Panc1 (cell line): Measurements from ENCODE around the gene HECA. TPM values are rescaled to one million over a fixed set of nuclear protein-coding genes. Genes with fewer than 3 reads are reported as not detected.

Experiments used
- ATAC-seq: fragments of 200-7000 bp; cut with Tn5 transposase; 2 replicates; pipeline ENCODE4 v1.9.1; 2020; ENCODE audit warnings: mild to moderate bottlenecking, moderate library complexity
- BruUV-seq: library from RNA; stranded (reverse); fragments of 400-500 nt; replicated peaks from 2 replicates; lab custom pipeline; 2021; lab: Mats Ljungman, UMichigan
- CTCF ChIA-PET: fragments of 300-600 bp; sonication (Branson Sonifier 250); formaldehyde crosslinking; loops from one replicate; lab custom pipeline; 2022; ENCODE audit warnings: antibody characterized with exemption; lab: Charles Lee
- POLR2A ChIA-PET: fragments of 300-600 bp; sonication (Branson Sonifier 250); formaldehyde crosslinking; loops from one replicate; lab custom pipeline; 2022; ENCODE audit warnings: antibody characterized with exemption; lab: Charles Lee
- DNase-seq: peaks from one replicate; pipeline ENCODE4 v3.0.0-alpha.2; 2010; ENCODE audit warnings: low read depth, low spot score
- H3K27ac ChIP-seq: 2 replicates; pipeline ENCODE4 v1.5.1; 2011; ENCODE audit warnings: mild to moderate bottlenecking, low read length, inconsistent platforms
- H3K27me3 ChIP-seq: fragments of 200-500 bp; sonication (Bioruptor generic); 2 replicates; pipeline ENCODE4 v1.6.0; 2014; ENCODE audit warnings: low read length, inconsistent platforms; ENCODE audit not compliant: control insufficient read depth, insufficient read depth
- H3K36me3 ChIP-seq: fragments of 200-500 bp; sonication (Bioruptor generic); 2 replicates; pipeline ENCODE4 v1.5.1; 2014; ENCODE audit warnings: inconsistent platforms, mild to moderate bottlenecking, low read length, moderate library complexity; ENCODE audit not compliant: control insufficient read depth, insufficient read depth
- H3K4me1 ChIP-seq: 2 replicates; pipeline ENCODE4 v1.5.1; 2011; ENCODE audit warnings: inconsistent platforms, mild to moderate bottlenecking, low read length, moderate library complexity; ENCODE audit not compliant: control insufficient read depth, insufficient read depth
- H3K4me3 ChIP-seq, 2 experiments: 2 replicates each; pipeline ENCODE4 v1.5.1; 2011 to 2012; ENCODE audit warnings: low read depth in 2 of 2, low read length in 2 of 2, mild to moderate bottlenecking in 2 of 2, inconsistent platforms in 1 of 2, moderate library complexity in 1 of 2
- H3K9me3 ChIP-seq: fragments of 200-500 bp; sonication (Bioruptor generic); 2 replicates; pipeline ENCODE4 v1.5.1; 2014; ENCODE audit warnings: low read depth, mild to moderate bottlenecking, inconsistent platforms, low read length, moderate library complexity; ENCODE audit not compliant: control insufficient read depth, insufficient read depth
- POLR2AphosphoS5 ChIP-seq: IDR thresholded peaks from 2 replicates; pipeline ENCODE4 v1.6.1; 2012; ENCODE audit warnings: mild to moderate bottlenecking, low read depth, low read length, moderate library complexity
- SIN3A ChIP-seq: IDR thresholded peaks from 2 replicates; pipeline ENCODE4 v1.6.1; 2012; ENCODE audit warnings: low read depth, mild to moderate bottlenecking, low read length, moderate library complexity, borderline replicate concordance; ENCODE audit not compliant: insufficient read depth
- TCF7L2 ChIP-seq: IDR thresholded peaks from 2 replicates; pipeline ENCODE4 v1.6.1; 2011; ENCODE audit warnings: mild to moderate bottlenecking, low read depth, low read length, inconsistent platforms
- in situ Hi-C: cut with HindIII; loops from 2 replicates; pipeline ENCODE4 v1.10.0; 2016; ENCODE audit warnings: low sequenced_read_pairs, low pct_unique_long_range_greater_than_20kb
- intact Hi-C: fragments of 100-400 bp; cut with micrococcal nuclease; formaldehyde crosslinking; loops from one replicate; pipeline ENCODE4 v1.10.0; 2022; ENCODE audit not compliant: unreplicated experiment
- total RNA-seq: library from RNA; stranded (reverse); gene quantifications from one replicate; pipeline ENCODE4 v1.2.1, GENCODE V29; 2021; ENCODE audit not compliant: unreplicated experiment
- TF ChIP-seq, protein P1 (sequence below): fragments of 450-650 bp; IDR thresholded peaks from 2 replicates; pipeline ENCODE4 v1.5.1; 2017; ENCODE audit warnings: mild to moderate bottlenecking
- TF ChIP-seq, protein P2 (sequence below), 2 experiments: IDR thresholded peaks; 2 replicates each; pipeline ENCODE4 v1.6.1; 2011 to 2012; ENCODE audit warnings: low read depth in 2 of 2, control low read depth in 1 of 2, low read length in 1 of 2, mild to moderate bottlenecking in 1 of 2, moderate library complexity in 1 of 2; ENCODE audit not compliant: insufficient read depth in 1 of 2

Gene HECA
- total RNA-seq, 1 experiment from 2014 or later, result 3.9 TPM

DNA sequence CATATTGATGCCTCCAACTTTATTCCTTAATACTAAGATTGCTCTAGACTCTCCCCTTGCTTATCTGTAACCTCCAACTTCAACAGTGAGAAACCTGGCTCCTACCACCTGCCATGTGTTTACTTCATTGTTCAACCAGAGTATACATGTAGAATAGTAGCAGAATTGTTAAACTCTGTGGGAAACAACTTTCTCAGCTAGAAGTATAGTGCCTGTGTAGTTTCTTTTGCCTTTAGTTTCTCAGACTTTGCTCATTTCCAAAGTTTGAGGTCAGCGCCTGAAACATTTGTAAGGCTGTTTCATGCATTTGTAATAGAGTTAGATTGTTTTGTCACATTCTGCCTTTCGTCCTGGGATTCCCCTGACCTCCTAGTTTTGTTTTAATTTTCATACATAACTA, 34.9 kb upstream of the HECA start:
- no peaks in the 10 kb centered on the region for H3K4me1 ChIP-seq
- CTCF ChIA-PET, result no interaction called here
- no peak overlapping the region for H3K4me3 ChIP-seq
- in situ Hi-C loops, result no loop called here
- TF ChIP-seq, protein P1, sequence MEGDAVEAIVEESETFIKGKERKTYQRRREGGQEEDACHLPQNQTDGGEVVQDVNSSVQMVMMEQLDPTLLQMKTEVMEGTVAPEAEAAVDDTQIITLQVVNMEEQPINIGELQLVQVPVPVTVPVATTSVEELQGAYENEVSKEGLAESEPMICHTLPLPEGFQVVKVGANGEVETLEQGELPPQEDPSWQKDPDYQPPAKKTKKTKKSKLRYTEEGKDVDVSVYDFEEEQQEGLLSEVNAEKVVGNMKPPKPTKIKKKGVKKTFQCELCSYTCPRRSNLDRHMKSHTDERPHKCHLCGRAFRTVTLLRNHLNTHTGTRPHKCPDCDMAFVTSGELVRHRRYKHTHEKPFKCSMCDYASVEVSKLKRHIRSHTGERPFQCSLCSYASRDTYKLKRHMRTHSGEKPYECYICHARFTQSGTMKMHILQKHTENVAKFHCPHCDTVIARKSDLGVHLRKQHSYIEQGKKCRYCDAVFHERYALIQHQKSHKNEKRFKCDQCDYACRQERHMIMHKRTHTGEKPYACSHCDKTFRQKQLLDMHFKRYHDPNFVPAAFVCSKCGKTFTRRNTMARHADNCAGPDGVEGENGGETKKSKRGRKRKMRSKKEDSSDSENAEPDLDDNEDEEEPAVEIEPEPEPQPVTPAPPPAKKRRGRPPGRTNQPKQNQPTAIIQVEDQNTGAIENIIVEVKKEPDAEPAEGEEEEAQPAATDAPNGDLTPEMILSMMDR, result no peak
- TF ChIP-seq POLR2AphosphoS5 (no peak), TCF7L2 (no peak), SIN3A (no peak)
- TF ChIP-seq, protein P2, sequence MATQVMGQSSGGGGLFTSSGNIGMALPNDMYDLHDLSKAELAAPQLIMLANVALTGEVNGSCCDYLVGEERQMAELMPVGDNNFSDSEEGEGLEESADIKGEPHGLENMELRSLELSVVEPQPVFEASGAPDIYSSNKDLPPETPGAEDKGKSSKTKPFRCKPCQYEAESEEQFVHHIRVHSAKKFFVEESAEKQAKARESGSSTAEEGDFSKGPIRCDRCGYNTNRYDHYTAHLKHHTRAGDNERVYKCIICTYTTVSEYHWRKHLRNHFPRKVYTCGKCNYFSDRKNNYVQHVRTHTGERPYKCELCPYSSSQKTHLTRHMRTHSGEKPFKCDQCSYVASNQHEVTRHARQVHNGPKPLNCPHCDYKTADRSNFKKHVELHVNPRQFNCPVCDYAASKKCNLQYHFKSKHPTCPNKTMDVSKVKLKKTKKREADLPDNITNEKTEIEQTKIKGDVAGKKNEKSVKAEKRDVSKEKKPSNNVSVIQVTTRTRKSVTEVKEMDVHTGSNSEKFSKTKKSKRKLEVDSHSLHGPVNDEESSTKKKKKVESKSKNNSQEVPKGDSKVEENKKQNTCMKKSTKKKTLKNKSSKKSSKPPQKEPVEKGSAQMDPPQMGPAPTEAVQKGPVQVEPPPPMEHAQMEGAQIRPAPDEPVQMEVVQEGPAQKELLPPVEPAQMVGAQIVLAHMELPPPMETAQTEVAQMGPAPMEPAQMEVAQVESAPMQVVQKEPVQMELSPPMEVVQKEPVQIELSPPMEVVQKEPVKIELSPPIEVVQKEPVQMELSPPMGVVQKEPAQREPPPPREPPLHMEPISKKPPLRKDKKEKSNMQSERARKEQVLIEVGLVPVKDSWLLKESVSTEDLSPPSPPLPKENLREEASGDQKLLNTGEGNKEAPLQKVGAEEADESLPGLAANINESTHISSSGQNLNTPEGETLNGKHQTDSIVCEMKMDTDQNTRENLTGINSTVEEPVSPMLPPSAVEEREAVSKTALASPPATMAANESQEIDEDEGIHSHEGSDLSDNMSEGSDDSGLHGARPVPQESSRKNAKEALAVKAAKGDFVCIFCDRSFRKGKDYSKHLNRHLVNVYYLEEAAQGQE (IDR thresholded peaks at IDR 0.05; ENCODE audit: insufficient read depth in 1 of 2, low read depth in 2 of 2, low read length in 1 of 2), result no peak
- POLR2A ChIA-PET, result no interaction called here
- H3K27me3 ChIP-seq, result no peaks in the 10 kb centered on the region
- no TSS peak for BruUV-seq
- intact Hi-C loops, result no loop called here
- no peak overlapping the region for H3K27ac ChIP-seq
- no peaks in the 10 kb centered on the region for H3K36me3 ChIP-seq
- DNase-seq (no peak), ATAC-seq (no peak)
- no peaks in the 10 kb centered on the region for H3K9me3 ChIP-seq

DNA sequence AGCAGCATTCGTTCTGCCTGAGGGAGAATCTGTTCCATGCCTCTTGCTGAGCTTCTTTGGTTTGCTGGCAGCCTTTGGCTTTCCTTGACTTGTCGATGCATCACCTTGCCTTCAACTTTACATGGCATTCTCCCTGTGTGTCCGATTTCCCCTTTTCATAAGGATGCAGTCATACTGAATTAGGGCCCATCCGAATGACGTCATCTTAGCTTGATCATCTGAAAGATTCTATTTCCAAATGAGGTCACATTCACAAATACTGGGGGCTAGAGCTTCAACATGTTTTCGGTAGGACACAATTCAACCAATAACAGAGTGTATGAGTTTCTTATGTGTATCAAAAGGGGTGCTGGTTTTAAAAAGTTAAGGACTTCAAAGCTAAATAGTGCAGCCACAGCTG, 27.8 kb upstream of the HECA start:
- CTCF ChIA-PET, result no interaction called here
- H3K27ac ChIP-seq, result no peak overlapping the region
- intact Hi-C loops, result no loop called here
- no peaks in the 10 kb centered on the region for H3K9me3 ChIP-seq
- BruUV-seq, result no TSS peak
- H3K4me3 ChIP-seq, result no peak overlapping the region
- DNase-seq (no peak), ATAC-seq (no peak)
- POLR2A ChIA-PET, result no interaction called here
- TF ChIP-seq TCF7L2, result no peak
- no peak for TF ChIP-seq SIN3A
- TF ChIP-seq, protein P1, result no peak
- no peak for TF ChIP-seq POLR2AphosphoS5
- TF ChIP-seq, protein P2 (IDR thresholded peaks at IDR 0.05; ENCODE audit: insufficient read depth in 1 of 2, low read depth in 2 of 2, low read length in 1 of 2), result no peak
- no peaks in the 10 kb centered on the region for H3K36me3 ChIP-seq
- in situ Hi-C loops, result no loop called here
- H3K4me1 ChIP-seq, result no peaks in the 10 kb centered on the region
- H3K27me3 ChIP-seq, result peaks cover 2% of the 10 kb centered on the region; the same call in 1 of the 2 replicates
